Frontal cortex (tissue), 4 donors: ENCODE results near the gene BCAP31. TPM values are rescaled to one million over a fixed set of nuclear protein-coding genes. Genes with fewer than 3 reads are reported as not detected.

Source experiments
- DNase-seq, 2 donors: peaks; one replicate each; pipeline ENCODE4 v3.0.0; 2012; ENCODE audit warnings: low spot score in 2 of 2
- FAIRE-seq: peaks from 2 replicates; lab custom pipeline; 2012; peaks lifted over from hg19 to GRCh38; lab: Jason Lieb, UNC
- small RNA-seq: library from RNA; depleted of rRNA; stranded (forward); fragments of <200 nt; gene quantifications from one replicate; pipeline ENCODE3, GENCODE V24; 2014
- total RNA-seq: library from RNA; depleted of rRNA; stranded (reverse); fragments of >200 nt; gene quantifications from one replicate; pipeline ENCODE4 v1.2.3, GENCODE V29; 2014
- donor health status: control.
- donor health status: control.
- donor health status: control.

BCAP31 gene
- total RNA-seq, 1 donor from 2014 or later, result 57.5 TPM

- FAIRE-seq (no peak), DNase-seq (no peak)
Observed at GRCh38 chrX:153669174-153669890, 54.9 kb downstream of the BCAP31 start.

- FAIRE-seq, result no peak
- no peak for DNase-seq
Observed at GRCh38 chrX:153668423-153669173, 55.6 kb downstream of the BCAP31 start.

GRCh38 chrX:153667956-153668396, 56.2 kb downstream of the BCAP31 start:
- FAIRE-seq (no peak), DNase-seq (peak; percentile 77 to 83)

GRCh38 chrX:153667281-153667955, 56.8 kb downstream of the BCAP31 start:
- no peak for FAIRE-seq
- no peak for DNase-seq

GRCh38 chrX:153665726-153666306, 58.4 kb downstream of the BCAP31 start:
- DNase-seq, result no peak
- FAIRE-seq, result no peak

- no peak for DNase-seq
- no peak for FAIRE-seq
Observed at GRCh38 chrX:153662266-153662665, 61.9 kb downstream of the BCAP31 start.

- no peak for FAIRE-seq
- DNase-seq, result no peak
Observed at GRCh38 chrX:153659268-153659667, 64.9 kb downstream of the BCAP31 start.

- FAIRE-seq (no peak), DNase-seq (no peak)
Observed at GRCh38 chrX:153657161-153657560, 67.0 kb downstream of the BCAP31 start.

GRCh38 chrX:153653556-153653955, 70.6 kb downstream of the BCAP31 start:
- DNase-seq (no peak), FAIRE-seq (no peak)

GRCh38 chrX:153651540-153652079, 72.6 kb downstream of the BCAP31 start:
- FAIRE-seq (no peak), DNase-seq (peak in 1 of 2 donors; percentile 8)

- DNase-seq (peak in 1 of 2 donors; percentile 6), FAIRE-seq (no peak)
Observed at GRCh38 chrX:153650959-153651358, 73.2 kb downstream of the BCAP31 start.

Small RNAs within 50 kb of the gene (small RNA-seq; reads per million reads assigned to genes)
- not detected for gene RN7SL687P

Other genes starting within 250 kb of the BCAP31 start
- gene BGN, start 229.4 kb downstream of the BCAP31 start, total RNA-seq, result 1.6 TPM
- gene ATP2B3, start 206.7 kb downstream of the BCAP31 start, total RNA-seq, result 7.3 TPM
- 21.2 TPM for gene CCNQ, start 125.2 kb downstream of the BCAP31 start, total RNA-seq
- 2.9 TPM for gene DUSP9, start 77.2 kb downstream of the BCAP31 start, total RNA-seq
- 18.3 TPM for gene PNCK, start 50.6 kb downstream of the BCAP31 start, total RNA-seq
- 12.2 TPM for gene SLC6A8, start 36.5 kb downstream of the BCAP31 start, total RNA-seq
- gene ABCD1, start 469 bp upstream of the BCAP31 start, total RNA-seq, result 3.7 TPM
- 0.82 TPM for gene PLXNB3, start 39.9 kb upstream of the BCAP31 start, total RNA-seq
- gene SRPK3, start 56.7 kb upstream of the BCAP31 start, total RNA-seq, result under 0.01 TPM
- gene IDH3G, start 70.0 kb upstream of the BCAP31 start, total RNA-seq, result 49.7 TPM
- 84.4 TPM for gene SSR4, start 70.3 kb upstream of the BCAP31 start, total RNA-seq
- 165 TPM for gene PDZD4, start 106.2 kb upstream of the BCAP31 start, total RNA-seq
- 101 TPM for gene L1CAM, start 161.8 kb upstream of the BCAP31 start, total RNA-seq
- not detected for gene AVPR2, start 180.3 kb upstream of the BCAP31 start, total RNA-seq
- 5.7 TPM for gene ARHGAP4, start 201.9 kb upstream of the BCAP31 start, total RNA-seq
- gene NAA10, start 210.7 kb upstream of the BCAP31 start, total RNA-seq, result 21.6 TPM
- gene RENBP, start 220.3 kb upstream of the BCAP31 start, total RNA-seq, result 2.4 TPM
- 9.4 TPM for gene HCFC1, start 247.4 kb upstream of the BCAP31 start, total RNA-seq
- 1.6 TPM for gene TMEM187, start 248.4 kb upstream of the BCAP31 start, total RNA-seq